GM23338 (cell line): ENCODE data around the gene FMN1. TPM values are rescaled to one million over a fixed set of nuclear protein-coding genes. Genes with fewer than 3 reads are reported as not detected.
A peak's percentile ranks its signal among the peaks of the same experiment; 100 is the strongest.

Source experiments
- ATAC-seq: fragments of 200-7000 bp; cut with Tn5 transposase; 3 replicates; pipeline ENCODE4 v1.9.1; 2020
- DNase-seq: peaks from one replicate; pipeline ENCODE4 v3.0.0-alpha.2; 2015; ENCODE audit warnings: low spot score
- H2AFZ ChIP-seq: fragments of 200-600 bp; sonication (generic); 2 replicates; pipeline ENCODE4 v1.8.0; 2016; ENCODE audit warnings: antibody characterized with exemption, mild to moderate bottlenecking, moderate library complexity
- H3F3A ChIP-seq: fragments of 200-600 bp; sonication (generic); replicated peaks from 2 replicates; pipeline ENCODE4 v1.8.0; 2017; ENCODE audit warnings: antibody characterized with exemption, mixed run types, low read depth
- H3K27ac ChIP-seq: fragments of 200-600 bp; sonication (generic); 2 replicates; pipeline ENCODE4 v1.6.1; 2016; ENCODE audit warnings: low read depth
- H3K27me3 ChIP-seq: fragments of 200-600 bp; sonication (generic); 2 replicates; pipeline ENCODE4 v1.8.0; 2016; ENCODE audit warnings: mild to moderate bottlenecking, mixed run types, moderate library complexity; ENCODE audit not compliant: insufficient read depth
- H3K36me3 ChIP-seq: fragments of 200-600 bp; sonication (generic); 2 replicates; pipeline ENCODE4 v1.8.0; 2016; ENCODE audit warnings: mild to moderate bottlenecking; ENCODE audit not compliant: insufficient read depth
- H3K4me1 ChIP-seq: fragments of 200-600 bp; sonication (generic); 2 replicates; pipeline ENCODE4 v1.8.0; 2016; ENCODE audit warnings: mild to moderate bottlenecking, moderate library complexity; ENCODE audit not compliant: insufficient read depth
- H3K4me2 ChIP-seq: fragments of 200-600 bp; sonication (generic); 2 replicates; pipeline ENCODE4 v1.7.1; 2017; ENCODE audit warnings: mixed run types
- H3K4me3 ChIP-seq: fragments of 200-600 bp; sonication (generic); 2 replicates; pipeline ENCODE4 v1.6.1; 2016; ENCODE audit warnings: mixed run types
- H3K79me2 ChIP-seq: fragments of 200-600 bp; sonication (generic); replicated peaks from 2 replicates; pipeline ENCODE4 v1.8.0; 2017; ENCODE audit warnings: mild to moderate bottlenecking; ENCODE audit not compliant: insufficient read depth
- H3K9me2 ChIP-seq: fragments of 200-600 bp; sonication (generic); 2 replicates; pipeline ENCODE4 v1.8.0; 2017; ENCODE audit not compliant: insufficient read depth
- H4K20me1 ChIP-seq: fragments of 200-600 bp; sonication (generic); replicated peaks from 2 replicates; pipeline ENCODE4 v1.8.0; 2017; ENCODE audit warnings: mild to moderate bottlenecking; ENCODE audit not compliant: insufficient read depth
- H3K27ac Mint-ChIP-seq: 2 replicates; pipeline ENCODE4 v1.8.0; 2020; ENCODE audit warnings: inconsistent platforms, mild to moderate bottlenecking, moderate library complexity, mixed read lengths
- H3K27me3 Mint-ChIP-seq: 3 replicates; pipeline ENCODE4 v1.8.0; 2022; ENCODE audit warnings: low read depth, mild to moderate bottlenecking, moderate library complexity, mixed read lengths, inconsistent platforms; ENCODE audit not compliant: insufficient read depth, poor library complexity
- H3K36me3 Mint-ChIP-seq: 3 replicates; pipeline ENCODE4 v1.8.0; 2021; ENCODE audit warnings: low read depth, mild to moderate bottlenecking, inconsistent platforms, moderate library complexity, mixed read lengths
- H3K4me1 Mint-ChIP-seq: 3 replicates; pipeline ENCODE4 v1.8.0; 2020; ENCODE audit warnings: mild to moderate bottlenecking, inconsistent platforms, mixed read lengths
- H3K4me3 Mint-ChIP-seq: 3 replicates; pipeline ENCODE4 v1.8.0; 2021; ENCODE audit warnings: moderate library complexity, mild to moderate bottlenecking, inconsistent platforms, mixed read lengths
- H3K9me3 Mint-ChIP-seq: 3 replicates; pipeline ENCODE4 v1.8.0; 2020; ENCODE audit warnings: moderate library complexity, mild to moderate bottlenecking, inconsistent platforms, mixed read lengths
- CREB1 ChIP-seq: fragments of 250-450 bp; sonication (Bioruptor Pico); IDR thresholded peaks from 2 replicates; pipeline ENCODE4 v1.5.0; 2020; ENCODE audit warnings: low read depth, mild to moderate bottlenecking, moderate library complexity
- EZH2phosphoT487 ChIP-seq: fragments of 200-600 bp; sonication (generic); IDR thresholded peaks from one replicate; pipeline ENCODE4 v1.8.1; 2018; ENCODE audit warnings: antibody characterized with exemption; ENCODE audit not compliant: unreplicated experiment
- JUNB ChIP-seq: IDR thresholded peaks from one replicate; pipeline ENCODE4 v1.6.1; 2016; ENCODE audit warnings: antibody characterized with exemption; ENCODE audit not compliant: unreplicated experiment
- NANOG ChIP-seq: IDR thresholded peaks from 2 replicates; pipeline ENCODE4 v1.6.1; 2016; ENCODE audit warnings: antibody characterized with exemption, borderline replicate concordance
- STAT1 ChIP-seq: IDR thresholded peaks from one replicate; pipeline ENCODE4 v1.6.1; 2016; ENCODE audit warnings: antibody characterized with exemption; ENCODE audit not compliant: unreplicated experiment
- ZNF331 ChIP-seq: fragments of 250-450 bp; sonication (Bioruptor Pico); IDR thresholded peaks from 2 replicates; pipeline ENCODE4 v1.5.0; 2020; ENCODE audit warnings: low read depth, mild to moderate bottlenecking, moderate library complexity
- polyA plus RNA-seq: library from polyadenylated mRNA; unstranded; fragments of >200 nt; fragmentation: Nextera tagmentation; extraction: Ambion mirVana; gene quantifications from 2 replicates; pipeline ENCODE4 v1.2.1, GENCODE V29; 2016
- total RNA-seq: library from RNA; depleted of rRNA; stranded (reverse); fragments of >200 nt; shearing (Covaris generic); gene quantifications from 2 replicates; pipeline ENCODE4 v1.2.3, GENCODE V29; 2014
- TF ChIP-seq, protein P1 (sequence below), 2 experiments: fragments of 200-600 bp in 1 of 2; sonication (generic) in 1 of 2; conservative IDR thresholded peaks; 2 replicates each; pipeline versions ENCODE4 v1.5.1 to v1.6.1; 2016 to 2017; ENCODE audit warnings: antibody characterized with exemption in 2 of 2, low read depth in 2 of 2, mild to moderate bottlenecking in 2 of 2, moderate library complexity in 1 of 2
- TF ChIP-seq, protein P2 (sequence below): IDR thresholded peaks from one replicate; pipeline ENCODE4 v1.6.1; 2018; ENCODE audit warnings: antibody characterized with exemption; ENCODE audit not compliant: unreplicated experiment

Gene FMN1
- total and polyA plus RNA-seq, 2 experiments from 2014 or later = 1.2 to 1.6 TPM

DNA sequence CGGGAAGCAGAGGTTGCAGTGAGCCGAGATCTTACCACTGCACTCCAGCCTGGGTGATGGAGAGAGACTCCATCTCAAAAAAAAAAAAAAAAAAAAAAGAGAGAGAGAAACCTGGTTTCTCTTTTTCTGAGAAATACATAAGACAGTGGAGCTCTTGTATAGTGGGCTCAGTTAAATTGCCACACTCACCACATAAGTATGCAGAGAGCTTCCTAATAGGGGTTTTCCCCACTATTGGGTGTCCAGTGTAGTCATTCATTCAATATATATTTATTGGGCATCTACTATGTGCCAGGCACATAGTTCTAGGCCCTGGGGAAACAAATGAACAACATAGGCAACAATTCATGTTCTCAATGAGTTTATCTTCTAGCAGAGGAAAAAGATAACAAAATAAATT, 48.9 kb upstream of the FMN1 start (continued):
- TF ChIP-seq, protein P1, sequence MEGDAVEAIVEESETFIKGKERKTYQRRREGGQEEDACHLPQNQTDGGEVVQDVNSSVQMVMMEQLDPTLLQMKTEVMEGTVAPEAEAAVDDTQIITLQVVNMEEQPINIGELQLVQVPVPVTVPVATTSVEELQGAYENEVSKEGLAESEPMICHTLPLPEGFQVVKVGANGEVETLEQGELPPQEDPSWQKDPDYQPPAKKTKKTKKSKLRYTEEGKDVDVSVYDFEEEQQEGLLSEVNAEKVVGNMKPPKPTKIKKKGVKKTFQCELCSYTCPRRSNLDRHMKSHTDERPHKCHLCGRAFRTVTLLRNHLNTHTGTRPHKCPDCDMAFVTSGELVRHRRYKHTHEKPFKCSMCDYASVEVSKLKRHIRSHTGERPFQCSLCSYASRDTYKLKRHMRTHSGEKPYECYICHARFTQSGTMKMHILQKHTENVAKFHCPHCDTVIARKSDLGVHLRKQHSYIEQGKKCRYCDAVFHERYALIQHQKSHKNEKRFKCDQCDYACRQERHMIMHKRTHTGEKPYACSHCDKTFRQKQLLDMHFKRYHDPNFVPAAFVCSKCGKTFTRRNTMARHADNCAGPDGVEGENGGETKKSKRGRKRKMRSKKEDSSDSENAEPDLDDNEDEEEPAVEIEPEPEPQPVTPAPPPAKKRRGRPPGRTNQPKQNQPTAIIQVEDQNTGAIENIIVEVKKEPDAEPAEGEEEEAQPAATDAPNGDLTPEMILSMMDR (conservative IDR thresholded peaks at IDR 0.05; ENCODE audit: low read depth in 2 of 2) = no peak
- TF ChIP-seq, protein P2, sequence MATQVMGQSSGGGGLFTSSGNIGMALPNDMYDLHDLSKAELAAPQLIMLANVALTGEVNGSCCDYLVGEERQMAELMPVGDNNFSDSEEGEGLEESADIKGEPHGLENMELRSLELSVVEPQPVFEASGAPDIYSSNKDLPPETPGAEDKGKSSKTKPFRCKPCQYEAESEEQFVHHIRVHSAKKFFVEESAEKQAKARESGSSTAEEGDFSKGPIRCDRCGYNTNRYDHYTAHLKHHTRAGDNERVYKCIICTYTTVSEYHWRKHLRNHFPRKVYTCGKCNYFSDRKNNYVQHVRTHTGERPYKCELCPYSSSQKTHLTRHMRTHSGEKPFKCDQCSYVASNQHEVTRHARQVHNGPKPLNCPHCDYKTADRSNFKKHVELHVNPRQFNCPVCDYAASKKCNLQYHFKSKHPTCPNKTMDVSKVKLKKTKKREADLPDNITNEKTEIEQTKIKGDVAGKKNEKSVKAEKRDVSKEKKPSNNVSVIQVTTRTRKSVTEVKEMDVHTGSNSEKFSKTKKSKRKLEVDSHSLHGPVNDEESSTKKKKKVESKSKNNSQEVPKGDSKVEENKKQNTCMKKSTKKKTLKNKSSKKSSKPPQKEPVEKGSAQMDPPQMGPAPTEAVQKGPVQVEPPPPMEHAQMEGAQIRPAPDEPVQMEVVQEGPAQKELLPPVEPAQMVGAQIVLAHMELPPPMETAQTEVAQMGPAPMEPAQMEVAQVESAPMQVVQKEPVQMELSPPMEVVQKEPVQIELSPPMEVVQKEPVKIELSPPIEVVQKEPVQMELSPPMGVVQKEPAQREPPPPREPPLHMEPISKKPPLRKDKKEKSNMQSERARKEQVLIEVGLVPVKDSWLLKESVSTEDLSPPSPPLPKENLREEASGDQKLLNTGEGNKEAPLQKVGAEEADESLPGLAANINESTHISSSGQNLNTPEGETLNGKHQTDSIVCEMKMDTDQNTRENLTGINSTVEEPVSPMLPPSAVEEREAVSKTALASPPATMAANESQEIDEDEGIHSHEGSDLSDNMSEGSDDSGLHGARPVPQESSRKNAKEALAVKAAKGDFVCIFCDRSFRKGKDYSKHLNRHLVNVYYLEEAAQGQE = no peak
- TF ChIP-seq EZH2phosphoT487 = no peak
- no peak for TF ChIP-seq NANOG

DNA sequence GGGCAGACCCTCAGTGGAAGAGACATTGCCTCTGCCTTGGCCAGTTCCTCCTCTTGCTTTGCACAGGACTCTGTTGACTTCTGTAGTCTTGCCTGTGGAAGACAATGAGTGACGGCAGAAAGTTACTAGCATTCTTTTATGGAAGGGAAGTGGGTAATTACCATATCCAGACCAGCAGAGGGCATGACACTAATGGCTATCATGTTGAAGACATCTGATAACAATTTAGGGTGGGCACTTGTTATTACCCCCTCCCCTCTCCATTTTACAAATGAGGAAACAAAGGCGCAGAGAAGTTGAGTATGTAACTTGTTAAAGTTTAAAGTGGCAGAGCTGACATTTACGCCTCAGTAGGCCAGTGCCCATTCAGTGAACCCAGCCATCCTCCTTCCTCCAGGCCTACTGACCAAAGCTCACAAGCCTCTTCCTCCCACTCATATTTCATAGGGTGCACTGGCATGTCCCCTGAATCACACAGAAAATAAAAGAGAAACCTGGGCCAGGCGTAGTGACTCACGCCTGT, 48.2 kb upstream of the FMN1 start:
- DNase-seq (peak; percentile 75), ATAC-seq (peak; percentile 83)
- Mint-ChIP-seq H3K36me3 (no peaks in the 10 kb centered on the region), H3K9me3 (no peaks in the 10 kb centered on the region), H3K4me1 (peaks cover 19% of the 10 kb centered on the region), H3K27me3 (no peaks in the 10 kb centered on the region), H3K27ac (peak overlapping the region; percentile 57), H3K4me3 (no peak overlapping the region)
- TF ChIP-seq ZNF331 (CRISPR knock-in tag) (no peak), EZH2phosphoT487 (no peak), STAT1 (no peak), CREB1 (CRISPR knock-in tag) (no peak), JUNB (no peak)
- TF ChIP-seq, protein P1 (conservative IDR thresholded peaks at IDR 0.05; ENCODE audit: low read depth in 2 of 2) = peak; percentile 62 to 69
- H3K36me3 ChIP-seq = no peaks in the 10 kb centered on the region
- no peaks in the 10 kb centered on the region for H3K79me2 ChIP-seq
- H3K4me1 ChIP-seq = peaks cover 12% of the 10 kb centered on the region
- no peak overlapping the region for H3K27ac ChIP-seq
- peak overlapping the region; percentile 43; the same call in 1 of the 2 replicates for H2AFZ ChIP-seq
- no peaks in the 10 kb centered on the region for H3K27me3 ChIP-seq
- no peaks in the 10 kb centered on the region for H3F3A ChIP-seq
- no peak overlapping the region for H3K4me3 ChIP-seq
- H3K4me2 ChIP-seq = peak overlapping the region; percentile 9; the same call in 1 of the 2 replicates
- H3K9me2 ChIP-seq = peaks cover 6% of the 10 kb centered on the region; the same call in 1 of the 2 replicates
- no peaks in the 10 kb centered on the region for H4K20me1 ChIP-seq
